GM18870 (cell line): Measurements from ENCODE around the gene COX10.
"Not testable (repeated sequence)": the region's sequence is repeated elsewhere in the genome, so short reads cannot be mapped to it uniquely, and the experiment has no call there.

Source experiments
- ATAC-seq: cut with Tn5 transposase; IDR thresholded peaks from one replicate; pipeline ENCODE4 v1.9.1; 2021; ENCODE audit warnings: moderate library complexity; ENCODE audit not compliant: unreplicated experiment

Gene COX10

GRCh38 chr17:14202388-14203166, 133.3 kb downstream of the COX10 start:
- no peak for ATAC-seq

DNA sequence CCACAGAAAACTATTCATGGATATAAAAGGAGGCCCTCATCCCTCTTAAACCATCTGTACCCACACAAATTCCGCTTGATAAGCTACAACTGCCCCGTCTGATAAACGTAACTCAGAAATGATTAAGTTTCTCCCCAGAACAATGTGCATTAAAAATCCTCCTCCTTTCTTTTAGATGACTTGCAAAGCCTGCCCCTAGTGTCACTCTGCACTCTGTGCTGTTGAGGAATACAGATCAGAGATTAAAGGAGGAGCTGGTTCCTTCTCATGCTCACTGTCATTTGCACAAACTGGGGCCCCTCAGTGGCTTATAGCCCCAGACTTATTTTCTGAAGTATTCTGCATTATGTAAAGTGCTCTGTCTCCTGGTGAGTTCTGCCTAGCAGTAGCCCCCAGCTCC, 134.1 kb downstream of the COX10 start:
- no peak for ATAC-seq

DNA sequence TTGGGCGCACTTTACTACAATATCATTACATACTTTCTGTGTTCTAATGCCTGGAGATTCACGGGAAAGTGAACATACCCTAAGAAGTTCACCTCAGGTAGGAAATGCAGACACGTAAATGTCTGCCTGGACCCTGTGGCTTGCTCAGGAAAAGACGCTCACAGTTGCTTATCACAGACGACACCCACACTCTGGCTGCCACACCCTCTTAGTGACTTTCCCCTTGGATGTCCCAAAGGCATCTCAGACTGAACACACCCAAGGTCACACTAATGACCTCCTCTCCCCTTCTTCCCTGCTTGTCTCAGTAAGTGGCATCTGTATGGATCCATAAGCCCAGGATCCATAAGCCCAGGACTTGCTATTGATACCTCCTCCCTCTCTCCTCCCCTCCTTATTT, 134.8 kb downstream of the COX10 start:
- no peak for ATAC-seq

DNA sequence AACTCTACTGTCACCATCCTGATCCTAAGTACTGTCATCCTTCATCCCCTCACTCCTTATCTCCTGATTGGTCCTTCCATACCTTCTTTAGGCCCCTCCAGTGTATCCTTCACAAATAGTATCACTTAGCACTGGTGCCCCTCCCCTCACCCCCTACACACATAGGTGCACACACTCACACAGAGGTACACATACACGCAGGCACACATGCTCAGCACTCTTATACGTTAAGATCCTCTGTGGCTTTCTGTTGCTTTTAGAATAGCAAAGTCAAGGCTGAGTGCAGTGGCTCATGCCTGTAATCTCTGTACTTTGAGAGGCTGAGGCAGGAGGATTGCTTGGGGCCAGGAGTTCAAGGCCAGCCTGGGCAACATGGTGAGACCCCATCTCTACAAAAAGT, 135.2 kb downstream of the COX10 start:
- ATAC-seq = no peak

DNA sequence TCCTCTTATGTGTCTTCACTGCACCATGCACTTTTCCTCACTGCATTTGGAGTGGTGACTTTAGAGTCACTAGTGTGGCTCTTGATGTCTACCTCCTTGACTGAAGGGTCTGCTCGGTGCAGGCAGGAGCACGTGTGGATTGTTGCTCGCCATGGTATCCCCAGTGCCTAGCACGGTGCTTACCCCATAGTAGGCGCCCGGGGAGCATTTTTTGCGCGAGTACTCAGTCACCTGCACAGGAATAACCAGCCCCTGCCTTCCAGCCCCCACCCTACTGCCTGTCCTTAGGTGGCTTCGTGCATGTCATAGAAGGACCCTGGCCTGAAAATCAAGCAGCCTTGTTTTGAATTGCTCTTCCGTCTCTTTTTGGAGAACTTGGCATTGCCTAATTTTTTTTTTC, 136.1 kb downstream of the COX10 start:
- ATAC-seq = no peak

GRCh38 chr17:14205992-14206461, 136.7 kb downstream of the COX10 start:
- no peak for ATAC-seq

DNA sequence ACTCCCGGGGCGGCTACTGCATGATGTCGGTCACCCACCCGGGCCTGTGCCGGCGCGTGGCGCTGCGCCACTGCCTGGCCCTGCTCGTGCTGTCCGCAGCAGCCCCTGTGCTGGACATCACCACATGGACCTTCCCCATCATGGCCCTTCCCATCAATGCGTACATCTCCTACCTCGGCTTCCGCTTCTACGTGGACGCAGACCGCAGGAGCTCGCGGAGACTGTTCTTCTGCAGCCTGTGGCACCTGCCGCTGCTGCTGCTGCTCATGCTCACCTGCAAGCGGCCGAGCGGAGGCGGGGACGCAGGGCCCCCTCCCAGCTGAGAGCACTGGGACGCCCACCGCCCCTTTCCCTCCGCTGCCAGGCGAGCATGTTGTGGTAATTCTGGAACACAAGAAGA, 137.6 kb downstream of the COX10 start:
- ATAC-seq = no peak

DNA sequence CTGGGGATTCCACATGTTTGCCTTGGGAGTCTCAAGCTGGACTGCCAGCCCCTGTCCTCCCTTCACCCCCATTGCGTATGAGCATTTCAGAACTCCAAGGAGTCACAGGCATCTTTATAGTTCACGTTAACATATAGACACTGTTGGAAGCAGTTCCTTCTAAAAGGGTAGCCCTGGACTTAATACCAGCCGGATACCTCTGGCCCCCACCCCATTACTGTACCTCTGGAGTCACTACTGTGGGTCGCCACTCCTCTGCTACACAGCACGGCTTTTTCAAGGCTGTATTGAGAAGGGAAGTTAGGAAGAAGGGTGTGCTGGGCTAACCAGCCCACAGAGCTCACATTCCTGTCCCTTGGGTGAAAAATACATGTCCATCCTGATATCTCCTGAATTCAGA, 138.5 kb downstream of the COX10 start:
- no peak for ATAC-seq

DNA sequence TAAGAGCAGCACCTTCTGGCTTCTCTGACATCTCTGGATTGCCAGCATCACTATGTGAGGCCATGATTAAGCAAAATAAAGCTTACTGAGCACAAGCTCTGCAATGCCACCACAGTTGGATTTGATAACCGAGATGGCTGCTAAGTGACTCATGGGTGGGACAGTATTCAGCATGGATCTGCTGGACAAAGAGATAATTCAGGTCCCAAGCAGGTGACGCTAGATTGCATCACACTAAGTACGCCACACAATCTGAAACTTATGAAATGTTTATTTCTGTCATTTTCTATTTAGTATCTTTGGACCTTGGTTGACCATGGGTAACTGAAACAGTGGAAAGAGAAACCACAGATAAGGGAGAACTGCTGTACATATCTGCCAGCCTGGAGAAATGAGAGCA, 139.9 kb downstream of the COX10 start:
- ATAC-seq = no peak

- ATAC-seq = no peak
Measured at GRCh38 chr17:14211246-14211645, 141.9 kb downstream of the COX10 start.

- no peak for ATAC-seq
Measured at GRCh38 chr17:14211801-14212200, 142.5 kb downstream of the COX10 start.

- no peak for ATAC-seq
Measured at GRCh38 chr17:14212401-14212800, 143.1 kb downstream of the COX10 start.

DNA sequence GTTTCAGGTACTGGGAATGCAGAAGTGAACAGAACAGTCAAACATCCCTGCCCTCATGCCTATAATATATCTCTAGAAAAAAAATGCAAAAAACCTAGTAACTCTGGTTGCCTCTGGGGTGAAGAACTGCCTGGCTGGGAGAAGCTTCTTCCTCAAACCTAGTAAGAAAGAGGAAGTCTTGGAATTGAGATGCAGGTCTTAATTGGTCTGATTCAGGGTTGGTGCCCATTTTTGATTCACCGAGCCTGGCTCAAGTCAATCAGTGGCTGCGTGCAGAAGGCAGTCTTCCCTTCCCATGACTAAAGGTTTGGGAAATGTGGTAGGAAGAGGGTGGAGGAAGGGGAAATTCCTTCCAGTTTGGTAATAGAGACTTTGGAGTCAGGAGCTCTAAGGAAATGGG, 145.0 kb downstream of the COX10 start:
- ATAC-seq = no peak

- ATAC-seq = no peak
Measured at GRCh38 chr17:14222611-14223010, 153.3 kb downstream of the COX10 start.

DNA sequence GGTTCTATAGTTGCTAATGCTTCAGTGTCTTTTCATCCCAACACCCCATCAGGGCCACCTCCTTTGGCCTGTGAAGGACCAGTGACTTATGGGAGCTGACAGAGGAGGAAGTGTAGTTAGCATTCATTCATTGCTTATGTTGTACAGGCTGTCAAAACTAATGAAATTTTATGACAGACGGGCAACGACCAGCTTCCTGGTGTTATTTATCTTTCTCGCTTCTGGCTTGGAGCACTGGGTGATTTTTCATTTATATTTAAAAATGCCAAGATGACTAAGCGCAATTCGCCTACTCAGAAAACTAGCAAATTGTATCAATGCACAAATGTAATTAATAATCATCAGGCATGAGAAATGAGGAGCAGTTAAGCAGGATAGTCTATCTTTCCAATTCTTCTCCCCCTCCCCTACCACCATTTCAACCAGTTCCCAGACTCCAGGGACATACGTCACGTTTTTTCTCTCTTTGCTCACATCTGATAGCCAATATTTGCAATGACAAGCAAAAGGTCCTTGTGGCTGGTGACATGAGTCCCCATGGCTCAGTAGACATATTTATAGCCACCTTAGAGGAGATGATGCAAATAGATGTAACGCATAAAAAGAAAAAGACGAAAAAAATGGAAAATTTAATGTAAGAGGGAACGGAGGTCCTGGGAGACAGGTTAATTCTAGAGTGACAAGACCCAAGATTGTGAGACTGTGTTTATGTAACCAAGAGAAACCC, 156.1 kb downstream of the COX10 start:
- ATAC-seq = no peak

GRCh38 chr17:14227052-14227451, 157.7 kb downstream of the COX10 start:
- ATAC-seq = no peak

DNA sequence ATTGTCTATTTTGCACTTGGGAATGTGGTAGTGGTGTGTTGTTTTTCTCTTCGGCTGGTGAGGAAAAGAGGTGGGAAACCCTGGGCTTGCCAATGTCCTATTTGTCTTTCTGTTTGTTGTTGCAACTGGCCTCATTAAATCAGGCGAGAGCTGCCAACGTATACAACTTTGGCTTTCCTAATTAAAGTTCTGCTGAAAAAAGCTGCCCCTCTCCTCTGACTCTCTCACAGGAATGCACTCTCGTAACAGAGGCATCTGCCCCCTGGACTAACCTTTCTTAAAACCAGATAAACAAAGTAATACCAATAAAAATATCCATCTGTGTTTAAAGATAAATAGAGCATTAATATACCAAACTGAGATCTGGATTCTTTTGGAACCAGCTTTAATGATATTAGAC, 159.6 kb downstream of the COX10 start:
- no peak for ATAC-seq

DNA sequence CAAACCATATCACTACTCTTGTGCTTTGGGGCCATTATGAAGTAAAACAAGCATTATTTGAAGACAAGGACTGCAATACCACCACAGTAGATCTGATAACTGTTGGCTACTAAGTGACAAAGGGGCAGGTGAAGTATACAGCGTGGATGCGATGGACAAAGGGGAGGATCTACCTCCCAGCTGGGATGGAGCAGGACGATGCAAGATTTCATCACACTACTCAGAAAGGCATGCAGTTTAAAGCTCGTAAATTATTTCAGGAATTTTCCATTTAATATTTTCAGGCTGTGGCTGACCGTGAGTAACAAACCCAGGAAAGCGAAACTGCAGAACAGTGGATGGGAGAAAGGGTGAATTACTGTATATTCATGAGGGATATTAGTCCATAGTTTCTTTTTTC, 161.9 kb downstream of the COX10 start:
- ATAC-seq = not testable (repeated sequence)

DNA sequence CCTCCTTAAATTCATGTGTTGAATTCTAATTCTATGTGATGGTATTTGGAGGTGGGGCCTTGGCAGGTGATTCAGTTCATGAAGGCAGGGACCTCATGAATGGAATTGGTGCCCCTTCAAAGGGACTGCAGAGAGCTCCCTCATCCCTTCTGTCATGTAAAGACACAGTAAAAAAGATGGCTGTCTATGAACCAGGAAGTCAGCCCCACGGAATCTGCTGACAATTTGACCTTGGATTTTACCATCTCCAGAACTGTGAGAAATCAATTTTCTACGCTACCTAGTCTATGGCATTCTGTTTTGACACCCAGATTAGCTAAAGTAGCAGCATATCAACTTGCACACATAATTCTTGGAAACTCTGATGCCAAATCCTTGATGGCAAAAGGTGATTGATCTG, 165.7 kb downstream of the COX10 start:
- not testable (repeated sequence) for ATAC-seq

DNA sequence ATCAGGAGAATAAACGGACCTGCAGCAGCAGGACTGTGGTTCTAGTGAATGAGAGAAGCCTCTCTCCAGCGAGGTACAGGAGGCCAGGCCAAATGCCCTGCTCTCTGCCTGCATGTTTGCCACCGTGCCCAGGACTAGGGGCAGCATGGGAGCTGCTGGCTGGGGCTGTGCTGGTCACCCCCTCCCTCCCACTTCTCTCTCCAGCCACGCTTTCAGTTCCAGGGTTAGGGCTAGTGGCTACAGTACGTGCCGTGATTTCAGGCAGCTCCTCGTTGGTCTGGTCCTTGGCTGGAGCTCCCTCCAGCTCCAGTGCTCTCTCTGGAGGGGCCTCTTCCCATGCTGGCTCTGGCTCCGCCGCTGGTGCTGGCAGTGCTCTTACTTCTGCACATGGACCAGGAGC, 166.7 kb downstream of the COX10 start:
- not testable (repeated sequence) for ATAC-seq

- ATAC-seq = not testable (repeated sequence)
Measured at GRCh38 chr17:14236762-14237161, 167.5 kb downstream of the COX10 start, which contains the start of gene CDRT15. CDRT15 (minus strand) TSS chr17:14236862; CDS start chr17:14236833, 29 bp downstream.

DNA sequence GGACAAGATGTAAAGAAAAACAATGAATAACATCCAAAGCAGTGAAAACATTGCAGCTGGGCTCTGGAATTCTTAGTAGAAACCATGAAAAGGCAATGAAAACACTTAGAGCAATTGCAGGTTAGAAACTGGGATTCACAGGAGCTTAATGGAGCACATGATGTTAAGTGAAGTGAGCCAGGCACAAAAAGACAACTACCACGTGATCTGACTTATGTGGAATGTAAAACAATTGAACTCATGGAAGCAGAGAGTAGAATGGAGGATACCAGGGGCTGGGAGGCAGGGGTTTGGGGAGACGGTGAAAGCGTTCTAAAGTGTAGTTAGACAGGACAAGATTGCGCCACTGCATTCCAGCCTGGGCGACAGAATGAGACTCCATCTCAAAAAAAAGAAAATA, 170.0 kb downstream of the COX10 start:
- not testable (repeated sequence) for ATAC-seq
